PC-3 (cell line): ENCODE measurements around the gene LGALS9C.
"Not testable (repeated sequence)": the region's sequence is repeated elsewhere in the genome, so short reads cannot be mapped to it uniquely, and the experiment has no call there.

ENCODE experiments used
- EZH2phosphoT487 ChIP-seq: fragments of 300-600 bp; sonication (generic); IDR thresholded peaks from 2 replicates; pipeline ENCODE4 v1.6.1; 2018; ENCODE audit warnings: mild to moderate bottlenecking, antibody characterized with exemption, low read length, borderline replicate concordance
- TF ChIP-seq, protein P1 (sequence below): fragments of 300-600 bp; sonication (generic); conservative IDR thresholded peaks from 2 replicates; pipeline ENCODE4 v1.5.1; 2017; ENCODE audit warnings: antibody characterized with exemption, low read depth, mild to moderate bottlenecking, low read length

GRCh38 chr17:18500816-18501215, 24.2 kb downstream of the LGALS9C start:
- TF ChIP-seq, protein P1, sequence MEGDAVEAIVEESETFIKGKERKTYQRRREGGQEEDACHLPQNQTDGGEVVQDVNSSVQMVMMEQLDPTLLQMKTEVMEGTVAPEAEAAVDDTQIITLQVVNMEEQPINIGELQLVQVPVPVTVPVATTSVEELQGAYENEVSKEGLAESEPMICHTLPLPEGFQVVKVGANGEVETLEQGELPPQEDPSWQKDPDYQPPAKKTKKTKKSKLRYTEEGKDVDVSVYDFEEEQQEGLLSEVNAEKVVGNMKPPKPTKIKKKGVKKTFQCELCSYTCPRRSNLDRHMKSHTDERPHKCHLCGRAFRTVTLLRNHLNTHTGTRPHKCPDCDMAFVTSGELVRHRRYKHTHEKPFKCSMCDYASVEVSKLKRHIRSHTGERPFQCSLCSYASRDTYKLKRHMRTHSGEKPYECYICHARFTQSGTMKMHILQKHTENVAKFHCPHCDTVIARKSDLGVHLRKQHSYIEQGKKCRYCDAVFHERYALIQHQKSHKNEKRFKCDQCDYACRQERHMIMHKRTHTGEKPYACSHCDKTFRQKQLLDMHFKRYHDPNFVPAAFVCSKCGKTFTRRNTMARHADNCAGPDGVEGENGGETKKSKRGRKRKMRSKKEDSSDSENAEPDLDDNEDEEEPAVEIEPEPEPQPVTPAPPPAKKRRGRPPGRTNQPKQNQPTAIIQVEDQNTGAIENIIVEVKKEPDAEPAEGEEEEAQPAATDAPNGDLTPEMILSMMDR = not testable (repeated sequence)
- not testable (repeated sequence) for TF ChIP-seq EZH2phosphoT487
